GM19372 (cell line): ENCODE measurements around the gene BCAM.
"Not testable (repeated sequence)": the region's sequence is repeated elsewhere in the genome, so short reads cannot be mapped to it uniquely, and the experiment has no call there.

Experiments used
- ATAC-seq: cut with Tn5 transposase; IDR thresholded peaks from one replicate; pipeline ENCODE4 v1.9.1; 2021; ENCODE audit warnings: mild to moderate bottlenecking, low read depth, moderate library complexity; ENCODE audit not compliant: unreplicated experiment

Gene BCAM

DNA sequence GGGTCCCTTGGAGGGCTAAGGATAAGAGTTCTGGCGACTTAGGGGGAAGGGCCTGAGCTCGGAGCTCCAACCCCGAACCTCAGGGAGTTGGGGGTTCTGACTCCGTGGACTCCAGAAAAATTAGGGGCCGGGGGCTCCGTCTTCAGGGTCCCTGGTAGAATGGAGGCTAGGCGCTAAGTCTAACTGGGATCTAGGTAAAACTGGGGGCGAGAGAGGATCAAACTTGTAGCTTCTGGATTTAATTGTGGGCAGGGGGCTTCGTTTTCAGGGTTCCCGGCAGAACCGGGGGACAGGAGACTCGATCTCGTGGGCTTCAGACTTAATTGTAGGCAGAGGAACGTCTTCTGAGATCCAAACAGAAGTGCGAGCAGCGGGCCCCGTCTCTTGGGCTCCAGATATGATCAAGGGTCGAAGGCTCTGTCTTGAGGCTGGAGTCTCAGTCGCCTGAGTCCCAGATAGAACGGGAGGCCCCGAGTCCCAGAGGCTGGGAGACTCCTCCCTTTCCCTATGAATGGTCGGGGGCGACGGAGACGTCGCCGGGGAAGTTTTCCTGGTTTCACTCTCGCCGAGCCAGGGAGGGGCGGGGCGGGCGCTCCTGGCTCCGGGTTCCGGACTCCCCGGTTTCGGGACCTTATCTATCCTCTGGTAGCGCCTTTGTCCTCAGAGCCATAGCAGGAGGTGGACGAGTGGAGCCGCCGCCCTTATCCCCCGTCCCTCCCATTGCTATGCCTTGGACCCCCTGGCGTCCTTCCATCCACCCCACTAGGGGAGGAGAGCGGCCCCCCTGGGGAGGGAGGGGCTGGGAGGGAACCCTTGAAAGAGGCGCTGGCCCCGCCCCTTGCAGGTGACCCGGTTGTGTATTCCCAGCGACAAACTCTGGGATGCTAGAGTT lies 38.5 kb downstream of the BCAM start:
- ATAC-seq: no peak

DNA sequence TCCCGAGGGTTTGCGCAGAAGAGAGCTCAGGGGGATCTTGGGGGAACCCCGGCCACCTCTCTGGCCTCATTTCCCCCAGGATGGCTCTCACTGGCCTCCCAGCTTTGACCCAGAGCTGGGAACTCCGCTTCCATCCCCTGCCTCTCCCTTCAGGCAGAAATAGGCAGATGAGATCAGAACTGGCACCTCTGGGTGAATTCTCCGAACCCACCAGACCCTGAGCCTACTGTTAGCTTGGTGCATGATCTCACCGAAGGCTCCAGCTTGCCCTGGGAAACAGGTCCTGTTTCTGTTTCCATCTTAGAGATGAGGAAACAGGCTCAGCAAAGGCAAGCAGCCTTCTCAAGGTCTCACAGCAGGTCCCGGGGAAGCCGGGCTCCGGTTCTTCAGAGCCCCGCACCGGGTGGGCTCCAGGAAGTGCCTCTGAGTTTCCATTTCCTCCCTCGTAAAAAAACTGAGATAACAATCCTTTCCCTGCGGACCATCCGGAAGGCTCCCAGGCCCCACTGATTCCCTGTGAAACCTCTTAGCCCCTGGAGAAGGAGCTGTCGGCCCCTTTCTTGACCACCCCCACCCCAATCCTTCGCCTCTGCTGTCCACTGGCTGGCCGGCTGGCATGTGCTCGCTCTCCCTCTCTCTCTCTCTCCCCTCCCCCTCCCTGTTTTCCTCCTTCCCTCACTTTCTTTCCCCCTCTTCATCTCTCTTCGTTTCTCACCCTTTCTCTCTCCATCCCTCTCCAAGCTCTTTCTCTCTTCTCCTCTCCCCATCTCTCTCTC lies 39.3 kb downstream of the BCAM start:
- ATAC-seq: no peak

DNA sequence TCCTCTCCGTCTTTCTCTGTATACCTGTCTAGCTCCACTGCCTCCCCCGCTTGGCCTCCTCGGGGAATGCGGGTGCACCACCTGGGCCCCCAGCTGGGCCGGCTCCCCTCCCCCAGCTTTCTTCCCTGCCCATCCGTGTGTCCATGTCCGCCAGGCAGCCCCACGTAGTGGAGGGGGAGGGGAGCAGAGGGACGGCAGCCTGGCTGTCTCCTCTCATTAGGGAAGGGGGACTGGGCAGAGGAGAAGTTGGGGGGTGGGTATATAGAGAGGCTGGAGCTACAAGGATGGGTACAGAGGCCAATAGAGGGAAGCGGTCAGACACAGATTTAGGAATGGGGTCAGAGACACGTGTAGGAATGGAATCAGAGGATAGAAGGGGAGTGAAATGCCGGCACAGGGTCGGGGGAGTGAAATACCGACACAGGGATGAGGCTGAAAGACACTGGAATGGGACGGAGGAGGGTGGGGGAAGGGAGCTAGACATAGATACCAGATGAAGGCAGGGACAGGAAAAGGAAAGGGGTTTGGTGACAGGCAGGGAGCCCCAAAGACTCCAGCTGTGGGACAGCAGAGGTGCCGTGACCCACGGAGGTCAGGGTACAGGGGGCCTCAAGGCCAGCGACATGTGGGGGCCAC lies 40.0 kb downstream of the BCAM start:
- ATAC-seq: no peak

DNA sequence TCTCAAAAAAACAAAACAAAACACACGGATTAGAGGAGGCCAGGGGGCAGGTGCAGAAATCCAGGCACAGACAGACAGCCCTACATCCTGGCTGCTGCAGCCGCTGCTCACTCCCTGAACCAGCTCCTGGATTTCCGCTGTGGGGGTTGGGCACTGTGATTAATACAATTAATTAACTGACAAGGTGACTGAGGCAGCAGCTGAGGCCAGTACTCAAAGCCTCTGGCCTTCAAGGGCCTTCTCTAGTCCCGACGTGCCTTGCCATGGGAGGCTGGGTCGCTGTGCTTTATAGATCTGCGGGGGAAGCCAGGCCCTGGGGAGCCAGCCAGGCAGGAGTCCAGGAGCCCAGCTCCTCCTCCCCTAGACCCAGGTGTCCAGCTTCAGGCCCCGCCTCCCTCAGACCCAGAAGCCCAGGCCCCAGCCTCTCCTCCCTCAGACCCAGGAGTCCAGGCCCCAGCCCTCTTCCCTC lies 41.8 kb downstream of the BCAM start:
- ATAC-seq: no peak

DNA sequence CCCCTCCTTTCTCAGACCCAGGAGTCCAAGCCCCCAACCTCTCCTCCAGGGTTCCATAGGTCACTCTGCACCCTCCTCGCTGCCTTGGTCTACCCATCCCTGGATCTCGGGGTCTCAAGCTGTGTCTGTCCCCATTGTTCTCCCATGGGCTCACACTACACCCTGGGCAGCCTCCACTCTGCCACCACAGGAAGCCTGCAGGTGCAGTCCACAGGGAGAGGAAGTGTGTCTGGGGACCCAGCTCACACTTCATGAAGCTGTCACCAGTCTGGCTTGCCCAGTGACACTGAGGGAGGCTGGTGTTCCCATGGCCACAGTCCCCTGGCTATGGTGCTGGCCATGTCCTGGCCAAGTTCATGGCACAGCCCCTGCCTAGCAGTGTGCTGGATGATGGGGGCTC lies 42.5 kb downstream of the BCAM start:
- no peak for ATAC-seq

DNA sequence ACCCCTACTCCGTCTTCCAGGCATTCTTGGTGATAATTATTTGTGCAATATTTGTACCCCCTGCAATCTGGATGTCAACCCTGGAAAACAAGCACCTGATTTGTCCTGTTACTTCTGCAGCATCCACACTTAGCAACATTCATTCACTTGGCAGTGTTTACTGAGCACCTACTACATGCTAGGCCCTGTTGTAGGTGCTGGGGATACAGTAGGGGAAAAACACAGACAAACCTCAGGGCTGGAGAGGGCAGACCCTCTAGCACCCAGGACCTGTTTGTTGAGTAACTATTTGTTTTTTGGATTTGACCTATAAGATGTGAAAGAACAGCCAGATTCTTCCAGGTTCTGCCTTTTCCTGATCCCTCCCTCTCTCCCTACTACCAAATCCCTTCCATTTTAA lies 46.7 kb downstream of the BCAM start:
- ATAC-seq: no peak

DNA sequence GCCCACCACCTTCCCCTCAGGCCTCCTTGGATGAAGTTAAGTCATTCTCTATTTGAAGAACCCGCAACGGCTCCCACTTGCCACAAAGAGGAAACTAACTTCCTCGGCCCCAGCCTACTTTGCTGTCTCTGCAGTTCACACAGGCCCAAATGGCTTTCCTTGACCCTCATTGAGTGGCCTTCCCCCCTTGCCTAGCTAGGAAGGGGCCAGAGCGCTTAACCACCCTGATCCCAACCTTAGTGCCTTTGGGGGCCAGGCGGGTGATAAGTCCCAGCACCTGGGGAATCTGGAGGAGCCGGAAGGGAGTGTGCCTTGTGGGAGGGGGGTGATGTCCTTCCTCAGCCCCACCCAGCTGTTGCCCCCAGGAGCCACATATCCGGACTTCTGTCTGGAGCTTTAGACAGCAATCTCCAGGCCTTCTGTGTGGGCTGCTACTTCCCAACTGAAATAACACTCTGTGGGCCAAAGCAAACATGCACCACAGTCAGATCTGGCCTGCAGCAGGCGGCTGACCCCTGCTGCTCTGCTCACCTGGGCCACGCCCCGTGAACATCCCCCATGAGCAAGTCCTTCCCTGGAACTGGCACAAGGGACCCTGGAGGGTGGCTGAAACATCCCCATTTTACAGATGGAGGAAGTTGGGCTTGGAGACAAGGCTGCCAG lies 47.6 kb downstream of the BCAM start:
- ATAC-seq: no peak

DNA sequence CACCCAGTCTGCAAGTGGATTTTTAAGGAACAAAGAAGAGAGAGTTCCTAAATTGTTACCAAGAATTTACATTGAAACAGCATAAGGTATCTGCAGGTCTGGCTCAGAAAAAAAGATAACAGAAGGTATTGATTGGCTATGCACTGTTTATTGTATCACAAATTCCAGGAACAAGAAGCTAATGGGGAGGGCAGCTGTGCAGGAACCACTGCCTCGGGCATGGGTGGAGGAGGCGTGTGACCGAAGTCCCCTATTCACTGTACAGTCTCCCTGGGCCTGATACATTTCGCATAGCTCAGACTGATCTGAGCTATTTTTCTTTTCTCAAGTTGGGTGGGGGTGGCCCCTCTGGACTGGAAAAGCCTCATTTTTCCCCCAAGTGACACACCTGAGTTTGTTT lies 48.9 kb downstream of the BCAM start:
- ATAC-seq: no peak

DNA sequence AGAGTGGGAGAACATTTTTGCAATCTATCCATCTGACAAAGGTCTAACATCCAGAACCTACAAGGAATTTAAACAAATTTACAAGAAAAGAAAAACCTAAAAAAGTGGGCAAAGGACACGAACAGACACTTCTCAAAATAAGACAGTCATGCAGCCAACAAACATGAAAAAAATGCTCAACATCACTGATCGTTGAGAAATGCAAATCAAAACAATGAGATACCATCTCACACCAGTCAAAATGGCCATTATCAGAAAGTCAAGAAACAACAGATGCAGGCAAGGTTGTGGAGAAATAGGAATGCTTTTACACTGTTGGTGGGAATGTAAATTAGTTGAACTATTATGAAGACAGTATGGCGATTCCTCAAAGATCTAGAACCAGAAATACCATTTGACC lies 52.7 kb downstream of the BCAM start:
- not testable (repeated sequence) for ATAC-seq

DNA sequence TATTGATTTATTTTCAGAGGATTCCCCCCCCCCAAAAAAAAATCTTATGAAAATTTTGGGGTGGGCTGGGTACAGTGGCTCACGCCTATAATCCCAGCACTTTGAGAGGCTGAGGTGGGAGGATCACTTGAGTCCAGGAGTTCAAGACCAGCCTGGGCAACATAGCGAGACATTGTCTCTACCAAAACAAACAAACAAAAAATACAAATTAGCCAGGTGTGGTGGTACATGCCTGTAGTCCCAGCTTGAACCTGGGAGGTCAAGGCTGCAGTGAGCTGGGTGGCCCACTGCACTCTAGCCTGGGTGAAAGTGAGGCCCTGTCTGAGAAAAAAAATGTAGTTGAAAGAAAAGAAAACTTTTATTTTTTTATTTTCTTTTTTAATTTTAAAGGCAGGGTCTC lies 55.1 kb downstream of the BCAM start:
- no peak for ATAC-seq

DNA sequence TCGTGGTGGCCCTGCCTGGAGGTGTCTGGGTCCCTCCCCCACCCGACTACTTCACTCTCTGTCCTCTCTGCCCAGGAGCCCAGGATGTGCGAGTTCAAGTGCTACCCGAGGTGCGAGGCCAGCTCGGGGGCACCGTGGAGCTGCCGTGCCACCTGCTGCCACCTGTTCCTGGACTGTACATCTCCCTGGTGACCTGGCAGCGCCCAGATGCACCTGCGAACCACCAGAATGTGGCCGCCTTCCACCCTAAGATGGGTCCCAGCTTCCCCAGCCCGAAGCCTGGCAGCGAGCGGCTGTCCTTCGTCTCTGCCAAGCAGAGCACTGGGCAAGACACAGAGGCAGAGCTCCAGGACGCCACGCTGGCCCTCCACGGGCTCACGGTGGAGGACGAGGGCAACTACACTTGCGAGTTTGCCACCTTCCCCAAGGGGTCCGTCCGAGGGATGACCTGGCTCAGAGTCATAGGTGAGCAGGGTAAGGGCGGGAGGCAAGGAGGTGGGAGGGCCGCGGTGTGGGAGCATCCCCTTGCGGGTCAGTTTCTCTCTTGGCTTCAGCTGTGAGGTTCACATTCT lies 56.4 kb downstream of the BCAM start:
- ATAC-seq: no peak

DNA sequence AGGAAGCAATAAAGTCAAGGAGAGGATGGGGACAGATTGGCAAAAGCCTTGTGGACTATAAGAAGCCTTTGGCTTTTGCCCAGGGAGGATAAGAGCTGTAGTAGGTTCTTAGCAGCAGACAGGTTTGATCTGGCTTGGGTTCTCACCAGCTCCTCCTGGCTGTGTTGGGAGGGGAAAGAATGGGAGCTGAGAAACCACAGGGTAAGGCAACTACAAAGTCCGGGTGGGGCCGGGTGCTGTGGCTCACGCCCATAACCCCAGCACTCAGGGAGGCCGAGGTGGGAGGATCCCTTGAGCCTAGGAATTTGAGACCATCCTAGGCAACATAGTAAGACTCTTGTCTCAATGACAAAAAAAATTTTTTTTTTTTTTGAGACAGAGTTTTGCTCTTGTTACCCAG lies 57.8 kb downstream of the BCAM start:
- no peak for ATAC-seq

DNA sequence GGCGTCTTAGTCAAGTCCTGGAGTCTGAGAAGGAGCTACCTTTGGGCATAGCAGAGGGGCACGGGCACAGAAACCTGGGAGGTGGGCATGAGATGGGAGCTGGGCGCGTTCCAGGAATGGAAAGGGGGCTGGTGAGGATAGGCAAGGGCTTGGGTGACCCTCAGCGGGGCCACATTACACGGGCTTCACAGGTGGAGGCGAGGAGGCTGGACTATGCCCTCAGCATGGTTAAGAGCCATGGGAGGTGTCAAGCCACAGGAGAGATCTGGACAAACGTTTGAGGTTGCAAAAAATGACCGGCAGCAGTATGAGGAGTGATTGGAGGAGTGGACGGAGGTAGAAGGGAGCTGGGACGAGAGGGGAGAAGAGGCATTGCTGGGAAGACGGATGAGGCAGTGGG lies 58.7 kb downstream of the BCAM start:
- ATAC-seq: no peak

DNA sequence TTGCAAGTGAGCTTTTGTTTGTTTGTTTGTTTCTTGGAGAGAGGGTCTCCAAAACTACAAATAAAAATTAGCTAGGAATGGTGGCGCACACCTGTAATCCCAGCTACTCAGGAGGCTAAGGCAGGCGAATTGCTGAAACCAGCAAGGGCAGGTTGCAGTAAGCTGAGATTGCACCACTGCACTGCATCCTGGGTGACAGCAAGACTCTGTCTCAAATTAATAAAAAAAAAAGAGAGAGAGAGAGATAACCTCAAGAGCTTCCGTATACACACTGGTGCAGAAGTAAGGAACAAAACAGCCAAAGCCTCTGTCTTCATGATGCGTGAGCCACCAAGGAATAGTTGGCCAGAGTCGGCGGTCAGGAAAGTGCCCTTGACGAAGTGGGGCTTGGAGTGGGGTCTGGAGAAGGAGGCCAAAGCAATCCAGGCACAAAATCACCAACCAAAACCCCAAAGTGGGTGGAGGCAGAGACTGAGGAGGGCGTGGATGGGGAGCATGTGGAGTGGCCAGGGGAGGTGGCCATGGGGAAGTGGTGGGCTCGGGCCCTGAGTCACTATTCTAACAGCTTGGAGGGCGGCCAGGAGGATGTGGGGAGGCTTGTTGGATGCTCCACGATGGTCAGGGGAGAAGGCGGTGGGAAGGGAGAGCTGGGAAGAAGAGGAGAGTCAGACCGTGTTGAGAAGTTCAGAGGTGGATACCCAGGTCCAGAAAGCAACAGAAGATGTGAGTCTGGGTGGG lies 61.0 kb downstream of the BCAM start:
- ATAC-seq: no peak
